ENCODE measurements around the gene ALKBH6. TPM values are rescaled to one million over a fixed set of nuclear protein-coding genes. Genes with fewer than 3 reads are reported as not detected.
A peak's percentile ranks its signal among the peaks of the same experiment; 100 is the strongest.

The ALKBH6 gene
- total and polyA plus RNA-seq, 9 of the 15 experiments (the other 6 are each of a cell fraction or from before 2014, with no cell fraction given), result 0.67 to 62.0 (median 34.5) TPM

DNA sequence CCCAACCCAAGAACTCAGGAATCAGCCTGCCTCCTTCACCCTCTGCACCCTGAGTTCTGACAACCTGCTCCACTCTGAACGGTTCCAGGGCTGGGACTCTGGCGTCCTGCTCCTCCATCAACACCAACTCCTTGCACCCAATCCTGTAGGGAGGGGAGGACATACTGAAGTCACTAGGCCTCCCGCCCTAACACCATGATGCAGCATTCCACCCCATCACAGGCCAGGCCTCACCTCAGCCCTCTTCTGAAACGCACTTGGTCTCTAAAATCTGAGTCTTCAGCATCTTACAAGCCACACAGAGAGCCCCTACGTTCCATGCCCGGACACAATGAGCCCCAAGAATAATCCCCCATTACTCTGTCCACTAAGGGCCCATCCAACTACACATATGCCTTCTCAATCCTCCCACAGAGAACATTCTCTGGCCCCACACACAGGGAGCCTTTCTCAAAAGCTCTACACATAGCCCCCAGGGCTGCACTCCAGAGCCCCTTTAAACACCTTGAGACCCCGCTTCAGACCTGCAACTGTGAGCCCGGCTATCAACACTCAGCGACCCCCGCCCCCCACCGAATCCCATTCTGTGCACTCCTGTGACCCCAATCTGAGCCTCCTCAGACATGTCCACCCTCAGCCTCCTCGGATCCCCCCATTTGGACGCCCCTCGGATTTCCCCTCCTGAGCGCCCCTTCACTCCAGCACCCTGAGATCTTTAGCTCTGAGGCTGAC is 567 bp downstream of the ALKBH6 start (continued):
- TF ChIP-seq, protein P1, sequence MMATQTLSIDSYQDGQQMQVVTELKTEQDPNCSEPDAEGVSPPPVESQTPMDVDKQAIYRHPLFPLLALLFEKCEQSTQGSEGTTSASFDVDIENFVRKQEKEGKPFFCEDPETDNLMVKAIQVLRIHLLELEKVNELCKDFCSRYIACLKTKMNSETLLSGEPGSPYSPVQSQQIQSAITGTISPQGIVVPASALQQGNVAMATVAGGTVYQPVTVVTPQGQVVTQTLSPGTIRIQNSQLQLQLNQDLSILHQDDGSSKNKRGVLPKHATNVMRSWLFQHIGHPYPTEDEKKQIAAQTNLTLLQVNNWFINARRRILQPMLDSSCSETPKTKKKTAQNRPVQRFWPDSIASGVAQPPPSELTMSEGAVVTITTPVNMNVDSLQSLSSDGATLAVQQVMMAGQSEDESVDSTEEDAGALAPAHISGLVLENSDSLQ (IDR thresholded peaks at IDR 0.05), result no peak
- TF ChIP-seq POLR3A (IDR thresholded peaks at IDR 0.05; ENCODE audit: borderline replicate concordance, extremely low read depth, insufficient read depth, insufficient read length) (no peak), ZBTB7A (IDR thresholded peaks at IDR 0.05; ENCODE audit: borderline replicate concordance, control insufficient read depth, low read depth, low read length) (peak; percentile 44; the same call in 1 of the 2 replicates), DPF2 (IDR thresholded peaks at IDR 0.05) (peak; percentile 14; the same call in 1 of the 2 replicates), YY1 (IDR thresholded peaks at IDR 0.05; ENCODE audit: borderline replicate concordance in 1 of 3, control insufficient read depth in 1 of 3, extremely low read depth in 1 of 3, insufficient read depth in 3 of 3, insufficient read length in 1 of 3, insufficient replicate concordance in 2 of 3, low read depth in 1 of 3, low read length in 2 of 3) (peak in 1 of 3 experiments; percentile 17), CBX3 (IDR thresholded peaks at IDR 0.05; ENCODE audit: borderline replicate concordance in 1 of 2, low read length in 2 of 2) (no peak), PHF8 (IDR thresholded peaks at IDR 0.05; ENCODE audit: borderline replicate concordance, low read length) (no peak), NFRKB (IDR thresholded peaks at IDR 0.05; ENCODE audit: low read depth) (0 out of 2 replicates have a peak, but pooled peaks have one; percentile 9), MAFG (tag; conservative IDR thresholded peaks at IDR 0.05) (peak; percentile 32; the same call in 1 of the 2 replicates), C11orf30 (IDR thresholded peaks at IDR 0.05; ENCODE audit: low read depth) (peak; percentile 36), KLF16 (IDR thresholded peaks at IDR 0.05) (no peak)
- TF ChIP-seq, protein P2, sequence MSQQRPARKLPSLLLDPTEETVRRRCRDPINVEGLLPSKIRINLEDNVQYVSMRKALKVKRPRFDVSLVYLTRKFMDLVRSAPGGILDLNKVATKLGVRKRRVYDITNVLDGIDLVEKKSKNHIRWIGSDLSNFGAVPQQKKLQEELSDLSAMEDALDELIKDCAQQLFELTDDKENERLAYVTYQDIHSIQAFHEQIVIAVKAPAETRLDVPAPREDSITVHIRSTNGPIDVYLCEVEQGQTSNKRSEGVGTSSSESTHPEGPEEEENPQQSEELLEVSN (IDR thresholded peaks at IDR 0.05; ENCODE audit: borderline replicate concordance in 1 of 2, extremely low read depth in 1 of 2, insufficient read depth in 1 of 2, insufficient read length in 1 of 2, low read depth in 1 of 2, low read length in 1 of 2, poor library complexity in 1 of 2, severe bottlenecking in 1 of 2), result peak in 1 of 2 experiments; percentile 49
- TF ChIP-seq, protein P3, sequence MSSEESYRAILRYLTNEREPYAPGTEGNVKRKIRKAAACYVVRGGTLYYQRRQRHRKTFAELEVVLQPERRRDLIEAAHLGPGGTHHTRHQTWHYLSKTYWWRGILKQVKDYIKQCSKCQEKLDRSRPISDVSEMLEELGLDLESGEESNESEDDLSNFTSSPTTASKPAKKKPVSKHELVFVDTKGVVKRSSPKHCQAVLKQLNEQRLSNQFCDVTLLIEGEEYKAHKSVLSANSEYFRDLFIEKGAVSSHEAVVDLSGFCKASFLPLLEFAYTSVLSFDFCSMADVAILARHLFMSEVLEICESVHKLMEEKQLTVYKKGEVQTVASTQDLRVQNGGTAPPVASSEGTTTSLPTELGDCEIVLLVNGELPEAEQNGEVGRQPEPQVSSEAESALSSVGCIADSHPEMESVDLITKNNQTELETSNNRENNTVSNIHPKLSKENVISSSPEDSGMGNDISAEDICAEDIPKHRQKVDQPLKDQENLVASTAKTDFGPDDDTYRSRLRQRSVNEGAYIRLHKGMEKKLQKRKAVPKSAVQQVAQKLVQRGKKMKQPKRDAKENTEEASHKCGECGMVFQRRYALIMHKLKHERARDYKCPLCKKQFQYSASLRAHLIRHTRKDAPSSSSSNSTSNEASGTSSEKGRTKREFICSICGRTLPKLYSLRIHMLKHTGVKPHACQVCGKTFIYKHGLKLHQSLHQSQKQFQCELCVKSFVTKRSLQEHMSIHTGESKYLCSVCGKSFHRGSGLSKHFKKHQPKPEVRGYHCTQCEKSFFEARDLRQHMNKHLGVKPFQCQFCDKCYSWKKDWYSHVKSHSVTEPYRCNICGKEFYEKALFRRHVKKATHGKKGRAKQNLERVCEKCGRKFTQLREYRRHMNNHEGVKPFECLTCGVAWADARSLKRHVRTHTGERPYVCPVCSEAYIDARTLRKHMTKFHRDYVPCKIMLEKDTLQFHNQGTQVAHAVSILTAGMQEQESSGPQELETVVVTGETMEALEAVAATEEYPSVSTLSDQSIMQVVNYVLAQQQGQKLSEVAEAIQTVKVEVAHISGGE (CRISPR knock-in tag; IDR thresholded peaks at IDR 0.05), result no peak
- TF ChIP-seq, protein P4, sequence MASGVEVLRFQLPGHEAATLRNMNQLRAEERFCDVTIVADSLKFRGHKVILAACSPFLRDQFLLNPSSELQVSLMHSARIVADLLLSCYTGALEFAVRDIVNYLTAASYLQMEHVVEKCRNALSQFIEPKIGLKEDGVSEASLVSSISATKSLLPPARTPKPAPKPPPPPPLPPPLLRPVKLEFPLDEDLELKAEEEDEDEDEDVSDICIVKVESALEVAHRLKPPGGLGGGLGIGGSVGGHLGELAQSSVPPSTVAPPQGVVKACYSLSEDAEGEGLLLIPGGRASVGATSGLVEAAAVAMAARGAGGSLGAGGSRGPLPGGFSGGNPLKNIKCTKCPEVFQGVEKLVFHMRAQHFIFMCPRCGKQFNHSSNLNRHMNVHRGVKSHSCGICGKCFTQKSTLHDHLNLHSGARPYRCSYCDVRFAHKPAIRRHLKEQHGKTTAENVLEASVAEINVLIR (CRISPR knock-in tag; IDR thresholded peaks at IDR 0.05), result no peak
- TF ChIP-seq, protein P5, sequence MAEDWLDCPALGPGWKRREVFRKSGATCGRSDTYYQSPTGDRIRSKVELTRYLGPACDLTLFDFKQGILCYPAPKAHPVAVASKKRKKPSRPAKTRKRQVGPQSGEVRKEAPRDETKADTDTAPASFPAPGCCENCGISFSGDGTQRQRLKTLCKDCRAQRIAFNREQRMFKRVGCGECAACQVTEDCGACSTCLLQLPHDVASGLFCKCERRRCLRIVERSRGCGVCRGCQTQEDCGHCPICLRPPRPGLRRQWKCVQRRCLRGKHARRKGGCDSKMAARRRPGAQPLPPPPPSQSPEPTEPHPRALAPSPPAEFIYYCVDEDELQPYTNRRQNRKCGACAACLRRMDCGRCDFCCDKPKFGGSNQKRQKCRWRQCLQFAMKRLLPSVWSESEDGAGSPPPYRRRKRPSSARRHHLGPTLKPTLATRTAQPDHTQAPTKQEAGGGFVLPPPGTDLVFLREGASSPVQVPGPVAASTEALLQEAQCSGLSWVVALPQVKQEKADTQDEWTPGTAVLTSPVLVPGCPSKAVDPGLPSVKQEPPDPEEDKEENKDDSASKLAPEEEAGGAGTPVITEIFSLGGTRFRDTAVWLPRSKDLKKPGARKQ (CRISPR knock-in tag; IDR thresholded peaks at IDR 0.05), result no peak

Data from K562 (cell line).